GM21447 (cell line): ENCODE results near the gene HNRNPUL1.

Source experiments
- ATAC-seq: cut with Tn5 transposase; IDR thresholded peaks from one replicate; pipeline ENCODE4 v1.9.1; 2021; ENCODE audit not compliant: unreplicated experiment

Gene HNRNPUL1

GRCh38 chr19:41351339-41352245 is 87.4 kb downstream of the HNRNPUL1 start:
- peak; percentile 36 for ATAC-seq

GRCh38 chr19:41352279-41352608 is 88.1 kb downstream of the HNRNPUL1 start:
- no peak for ATAC-seq

- no peak for ATAC-seq
Measured at GRCh38 chr19:41352609-41353465, 88.7 kb downstream of the HNRNPUL1 start.

- ATAC-seq: peak; percentile 35
Measured at GRCh38 chr19:41353466-41354342, 89.5 kb downstream of the HNRNPUL1 start, which contains the start of gene TGFB1. TGFB1 (minus strand) TSS chr19:41353922; CDS start chr19:41353044, 878 bp downstream.

- ATAC-seq: no peak
Measured at GRCh38 chr19:41354343-41354953, 90.3 kb downstream of the HNRNPUL1 start.

- no peak for ATAC-seq
Measured at GRCh38 chr19:41355035-41355434, 90.9 kb downstream of the HNRNPUL1 start.

GRCh38 chr19:41355802-41356201 is 91.6 kb downstream of the HNRNPUL1 start:
- ATAC-seq: no peak

- no peak for ATAC-seq
Measured at GRCh38 chr19:41356984-41357739, 93.0 kb downstream of the HNRNPUL1 start.
